ENCODE measurements around the gene PRKG1.

DNA sequence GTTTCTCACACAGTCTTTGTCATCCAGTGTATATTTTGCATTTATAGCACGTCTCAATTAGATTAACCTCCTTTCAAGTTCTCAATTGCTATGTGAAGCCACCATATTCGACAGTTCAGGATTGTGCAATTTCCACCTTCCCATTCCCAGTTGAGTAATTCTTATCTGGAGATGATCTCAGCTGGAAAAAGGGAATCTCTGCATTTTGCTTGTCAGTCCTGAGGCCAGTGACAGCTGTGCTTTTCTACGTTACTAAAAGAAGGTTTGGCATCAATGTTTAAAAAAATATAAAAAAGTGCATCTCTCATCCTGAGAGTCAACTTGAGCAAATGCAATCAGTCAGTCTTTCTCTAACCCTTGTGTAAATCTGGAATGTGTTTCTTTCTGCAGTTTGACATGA is 247.7 kb downstream of the PRKG1 start:
- TF ChIP-seq, protein P1, sequence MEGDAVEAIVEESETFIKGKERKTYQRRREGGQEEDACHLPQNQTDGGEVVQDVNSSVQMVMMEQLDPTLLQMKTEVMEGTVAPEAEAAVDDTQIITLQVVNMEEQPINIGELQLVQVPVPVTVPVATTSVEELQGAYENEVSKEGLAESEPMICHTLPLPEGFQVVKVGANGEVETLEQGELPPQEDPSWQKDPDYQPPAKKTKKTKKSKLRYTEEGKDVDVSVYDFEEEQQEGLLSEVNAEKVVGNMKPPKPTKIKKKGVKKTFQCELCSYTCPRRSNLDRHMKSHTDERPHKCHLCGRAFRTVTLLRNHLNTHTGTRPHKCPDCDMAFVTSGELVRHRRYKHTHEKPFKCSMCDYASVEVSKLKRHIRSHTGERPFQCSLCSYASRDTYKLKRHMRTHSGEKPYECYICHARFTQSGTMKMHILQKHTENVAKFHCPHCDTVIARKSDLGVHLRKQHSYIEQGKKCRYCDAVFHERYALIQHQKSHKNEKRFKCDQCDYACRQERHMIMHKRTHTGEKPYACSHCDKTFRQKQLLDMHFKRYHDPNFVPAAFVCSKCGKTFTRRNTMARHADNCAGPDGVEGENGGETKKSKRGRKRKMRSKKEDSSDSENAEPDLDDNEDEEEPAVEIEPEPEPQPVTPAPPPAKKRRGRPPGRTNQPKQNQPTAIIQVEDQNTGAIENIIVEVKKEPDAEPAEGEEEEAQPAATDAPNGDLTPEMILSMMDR (conservative IDR thresholded peaks at IDR 0.05; ENCODE audit: low read depth, low read length): no peak
- TF ChIP-seq RCOR1 (IDR thresholded peaks at IDR 0.05; ENCODE audit: insufficient replicate concordance, low read length) (no peak), MXI1 (IDR thresholded peaks at IDR 0.05; ENCODE audit: borderline replicate concordance, low read depth, low read length) (no peak)
